Measurements from ENCODE around the gene NDUFS8. TPM values are rescaled to one million over a fixed set of nuclear protein-coding genes. Genes with fewer than 3 reads are reported as not detected.
A peak's percentile ranks its signal among the peaks of the same experiment; 100 is the strongest.
"Not testable (repeated sequence)": the region's sequence is repeated elsewhere in the genome, so short reads cannot be mapped to it uniquely, and the experiment has no call there.

NDUFS8 gene
- polyA plus RNA-seq = 100 to 1,000 TPM; 204 to 258 (median 215) TPM

DNA sequence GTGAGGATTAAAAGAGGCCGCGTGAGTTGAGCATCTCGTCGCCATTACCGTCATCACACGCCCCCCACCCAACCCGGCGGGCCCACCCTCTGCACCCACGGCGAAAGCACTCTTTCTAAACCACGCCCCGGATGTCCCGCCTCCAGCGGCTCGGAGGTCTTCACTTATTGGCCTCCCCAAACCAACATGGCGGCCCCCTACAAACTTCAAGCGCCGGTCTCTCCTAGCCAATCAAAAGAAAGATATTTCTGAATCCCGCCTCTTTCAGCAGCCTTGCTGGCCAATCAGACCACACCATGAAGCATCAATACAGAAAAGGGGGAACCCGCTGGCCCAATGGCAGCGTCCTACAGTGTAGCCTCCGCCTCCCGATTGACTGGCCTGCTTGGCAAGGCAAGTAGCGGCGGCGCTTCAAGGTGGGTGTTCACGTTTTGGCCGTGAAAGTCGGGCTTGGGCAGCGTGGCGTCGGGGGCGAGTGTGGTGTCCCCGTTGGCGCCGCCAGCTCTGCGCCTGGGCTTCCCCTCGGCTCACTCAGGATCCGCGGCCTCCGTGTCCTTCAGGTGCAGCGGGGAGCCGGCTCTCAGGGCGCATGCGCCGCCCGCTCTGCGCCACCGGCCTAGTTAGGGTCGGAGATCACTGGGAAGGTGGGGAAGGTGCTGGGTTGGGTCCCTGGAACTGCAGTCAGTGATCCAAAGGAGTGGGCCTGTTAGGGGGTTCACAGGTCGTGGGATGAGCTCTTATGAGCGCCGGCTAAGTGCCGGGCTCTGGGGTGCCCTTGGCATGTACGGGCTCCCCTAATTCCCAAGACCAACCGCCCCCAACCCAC, at the start of gene NDUFS8:
NDUFS8 (plus strand) TSS at position 364 of the 826 bp plus-strand sequence. CDS start 1,471 bp downstream, outside the sequence.
- peak; percentile 97 to 98 (median 98) for DNase-seq
- Mint-ChIP-seq H3K4me3 (peak within 1 kb of the TSS; percentile 92 to 98 (median 96)), H3K27me3 (ENCODE audit: low read depth in 3 of 3) (peaks cover under 1 to 10% (median 3%) of the 10 kb centered on the region in 3 donors), H3K9me3 (peaks cover 0 to 3% (median 0%) of the 10 kb centered on the region in 6 donors), H3K4me1 (peaks cover 28 to 32% of the 10 kb centered on the region in 2 donors), H3K36me3 (peaks cover 0 to 4% (median 0%) of the 10 kb centered on the region in 3 donors), H3K27ac (peak within 1 kb of the TSS; percentile 85 to 93 (median 92))

DNA sequence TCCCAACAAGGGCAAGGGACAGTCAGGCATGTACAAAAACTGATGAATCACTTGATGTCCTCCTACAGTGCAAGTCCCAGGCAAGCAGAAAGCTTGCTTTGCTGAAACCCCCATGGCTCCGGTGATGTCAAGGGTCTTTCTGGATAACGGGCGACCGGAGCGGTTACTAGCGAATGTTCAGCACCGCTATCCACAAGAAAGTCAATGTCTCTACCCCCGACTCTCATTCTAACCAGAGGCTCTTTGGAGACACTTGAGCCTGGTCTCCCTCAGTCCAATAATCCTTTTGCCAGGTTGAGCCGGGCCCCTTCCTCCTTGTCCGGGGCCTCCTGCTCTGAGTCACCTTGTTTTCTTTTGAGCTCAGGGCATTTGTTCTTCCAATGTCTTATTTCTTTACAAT, 49.3 kb upstream of the NDUFS8 start:
- H3K36me3 Mint-ChIP-seq, H3K4me3 Mint-ChIP-seq, H3K9me3 Mint-ChIP-seq, H3K4me1 Mint-ChIP-seq, H3K27ac Mint-ChIP-seq, DNase-seq: not testable (repeated sequence)
- peaks cover 2 to 15% (median 10%) of the 10 kb centered on the region in 3 donors for H3K27me3 Mint-ChIP-seq (ENCODE audit: low read depth in 3 of 3)

DNA sequence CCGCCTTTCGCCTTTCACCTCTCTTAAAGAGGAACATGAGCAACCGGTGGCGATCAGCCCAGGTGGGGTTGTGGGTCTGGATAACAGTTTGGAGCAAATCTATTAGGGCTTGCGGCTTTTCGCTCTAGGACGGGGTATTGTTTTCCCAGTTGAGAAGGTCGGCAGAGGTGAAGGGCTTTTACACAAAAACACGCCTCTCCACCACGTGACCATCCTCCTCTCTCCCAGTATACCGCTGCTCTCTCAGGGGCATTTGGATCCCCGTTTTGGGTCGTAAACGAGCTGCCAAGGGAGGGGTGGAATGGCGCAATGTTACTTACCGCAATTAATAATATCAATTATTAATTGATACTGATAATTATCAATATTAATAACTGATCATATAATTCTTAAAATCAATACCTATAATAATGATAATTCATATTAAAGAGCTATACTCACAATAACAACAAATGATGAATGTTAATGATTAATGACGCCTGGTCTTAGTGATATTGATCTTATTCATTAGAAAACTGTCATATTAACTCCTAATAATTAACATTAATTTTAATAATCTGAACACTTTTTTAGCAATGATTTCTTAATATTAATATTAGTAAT, 48.1 kb upstream of the NDUFS8 start:
- not testable (repeated sequence) for H3K4me1 Mint-ChIP-seq, H3K36me3 Mint-ChIP-seq, H3K4me3 Mint-ChIP-seq, H3K9me3 Mint-ChIP-seq, DNase-seq, H3K27ac Mint-ChIP-seq
- H3K27me3 Mint-ChIP-seq (ENCODE audit: low read depth in 3 of 3) = peaks cover 2 to 11% (median 8%) of the 10 kb centered on the region in 3 donors

DNA sequence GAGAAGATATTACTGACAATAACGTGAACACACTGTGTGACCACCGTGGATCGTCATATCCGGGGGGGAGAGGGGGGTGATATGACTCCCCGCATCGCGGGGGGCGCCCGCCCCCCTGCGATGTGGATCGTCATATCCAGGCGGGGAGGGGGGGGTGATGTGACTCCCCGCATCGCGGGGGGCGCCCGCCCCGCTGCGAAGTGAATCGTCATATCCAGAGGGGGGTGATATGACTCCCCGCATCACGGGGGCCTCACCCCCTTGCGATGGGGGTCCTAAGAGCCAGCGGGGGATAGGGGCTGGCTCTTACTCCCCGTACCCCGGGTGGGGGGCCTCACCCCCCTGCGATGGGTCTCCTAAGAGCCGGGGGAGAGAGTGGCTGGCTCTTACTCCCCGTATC, 46.5 kb upstream of the NDUFS8 start:
- no peak for DNase-seq
- no peaks in the 10 kb centered on the region for H3K36me3 Mint-ChIP-seq
- H3K9me3 Mint-ChIP-seq = no peaks in the 10 kb centered on the region
- no peak overlapping the region for H3K27ac Mint-ChIP-seq
- no peak overlapping the region for H3K4me3 Mint-ChIP-seq
- peaks cover 2 to 12% (median 6%) of the 10 kb centered on the region in 3 donors for H3K27me3 Mint-ChIP-seq (ENCODE audit: low read depth in 3 of 3)
- no peaks in the 10 kb centered on the region for H3K4me1 Mint-ChIP-seq

- not testable (repeated sequence) for H3K9me3 Mint-ChIP-seq, DNase-seq, H3K4me1 Mint-ChIP-seq, H3K27ac Mint-ChIP-seq, H3K4me3 Mint-ChIP-seq, H3K36me3 Mint-ChIP-seq
- peaks cover 2 to 13% (median 6%) of the 10 kb centered on the region in 3 donors for H3K27me3 Mint-ChIP-seq (ENCODE audit: low read depth in 3 of 3)
These were observed 45.2 kb upstream of the NDUFS8 start for GRCh38 chr11:67985302-67985701.

GRCh38 chr11:67990546-67991346, 39.7 kb upstream of the NDUFS8 start:
- H3K4me3 Mint-ChIP-seq; H3K36me3 Mint-ChIP-seq; H3K9me3 Mint-ChIP-seq; H3K27ac Mint-ChIP-seq; H3K27me3 Mint-ChIP-seq (ENCODE audit: low read depth in 3 of 3); H3K4me1 Mint-ChIP-seq; DNase-seq: not testable (repeated sequence)

DNA sequence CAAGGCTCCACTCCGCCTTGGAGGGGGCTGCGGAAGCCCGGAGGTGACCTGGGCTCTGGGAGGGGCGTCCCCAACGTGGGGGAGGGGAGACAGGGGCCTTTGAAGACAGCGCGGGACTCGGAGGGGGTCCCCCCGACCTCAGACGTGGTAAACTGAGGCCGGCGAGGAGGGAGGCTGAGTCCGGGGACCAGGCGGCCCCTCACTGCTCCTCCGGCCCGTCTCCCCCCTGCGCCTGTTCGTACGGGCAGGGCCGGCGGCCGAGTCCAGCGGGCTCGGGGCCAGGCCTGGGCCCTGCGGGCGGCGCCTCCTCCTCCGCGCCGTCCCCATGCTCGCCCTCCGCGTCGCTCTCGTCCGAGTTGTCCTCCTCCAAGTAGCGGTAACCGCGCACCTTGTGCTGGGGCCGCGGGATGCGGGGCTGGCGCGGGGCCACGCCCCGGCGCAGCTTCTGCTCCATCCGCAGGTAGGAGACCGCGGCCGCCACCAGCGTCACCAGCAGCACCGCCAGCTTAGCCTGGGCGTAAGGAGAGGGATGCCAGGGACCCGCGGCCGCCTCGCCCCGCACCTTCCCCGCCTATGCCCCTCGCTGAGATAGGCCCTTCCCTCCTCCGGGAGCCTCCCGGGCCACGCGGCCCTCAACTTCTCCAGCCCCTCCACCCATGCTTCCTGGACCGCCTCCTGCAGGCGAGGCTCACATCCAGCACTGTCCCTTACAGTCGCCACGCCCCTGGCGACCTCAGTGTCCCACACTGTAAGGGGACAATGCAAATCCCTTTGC, 38.9 kb upstream of the NDUFS8 start:
- not testable (repeated sequence) for H3K27me3 Mint-ChIP-seq (ENCODE audit: low read depth in 3 of 3); H3K27ac Mint-ChIP-seq; H3K4me3 Mint-ChIP-seq; H3K9me3 Mint-ChIP-seq; H3K4me1 Mint-ChIP-seq; DNase-seq; H3K36me3 Mint-ChIP-seq

DNA sequence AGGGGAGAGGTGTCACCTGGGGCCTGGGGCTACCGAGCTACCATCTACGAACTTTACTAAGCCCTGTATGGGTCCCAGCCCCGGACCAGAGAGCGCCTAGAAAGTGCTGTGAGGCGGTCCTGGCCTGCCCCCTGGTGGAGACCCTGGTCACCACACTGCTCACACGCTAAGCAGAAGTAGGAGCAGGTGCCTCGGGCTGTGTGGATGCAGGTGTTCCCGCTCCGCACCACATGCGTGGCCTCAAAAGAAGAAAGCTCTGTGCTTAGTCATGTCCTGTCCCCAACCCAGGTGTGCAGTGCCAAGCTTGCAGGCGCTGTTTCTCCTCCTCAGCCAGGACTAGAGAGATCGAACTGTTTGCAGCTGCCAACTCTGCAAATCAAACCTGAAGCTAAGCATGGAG, 36.7 kb upstream of the NDUFS8 start:
- not testable (repeated sequence) for H3K4me3 Mint-ChIP-seq; H3K36me3 Mint-ChIP-seq; H3K27me3 Mint-ChIP-seq (ENCODE audit: low read depth in 3 of 3); H3K9me3 Mint-ChIP-seq; H3K27ac Mint-ChIP-seq
- peak in 2 of 3 donors; percentile 17 to 29 for DNase-seq
- H3K4me1 Mint-ChIP-seq = peaks cover 24 to 27% of the 10 kb centered on the region in 2 donors

DNA sequence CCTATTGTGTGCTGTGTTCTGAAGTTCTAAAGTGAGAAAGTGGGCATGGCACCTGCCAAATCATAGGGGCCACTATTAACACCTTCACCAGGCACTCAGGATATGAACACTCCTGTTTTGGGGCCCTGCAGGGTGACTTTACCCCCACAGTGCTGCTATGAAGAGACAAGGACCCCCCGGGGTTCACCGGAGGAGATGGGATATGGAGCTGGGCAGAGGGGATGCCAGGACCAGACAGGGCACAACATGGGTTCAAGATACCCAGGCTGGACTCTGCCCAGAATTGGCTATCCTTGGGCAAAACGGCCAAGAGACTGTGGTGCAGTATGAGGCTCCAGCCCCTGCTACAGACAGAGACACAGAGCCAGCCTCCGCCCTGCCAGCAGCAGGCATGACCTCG, 36.1 kb upstream of the NDUFS8 start:
- H3K27me3 Mint-ChIP-seq (ENCODE audit: low read depth in 3 of 3); DNase-seq; H3K36me3 Mint-ChIP-seq; H3K4me3 Mint-ChIP-seq; H3K9me3 Mint-ChIP-seq; H3K27ac Mint-ChIP-seq: not testable (repeated sequence)
- peaks cover 25 to 27% of the 10 kb centered on the region in 2 donors for H3K4me1 Mint-ChIP-seq

DNA sequence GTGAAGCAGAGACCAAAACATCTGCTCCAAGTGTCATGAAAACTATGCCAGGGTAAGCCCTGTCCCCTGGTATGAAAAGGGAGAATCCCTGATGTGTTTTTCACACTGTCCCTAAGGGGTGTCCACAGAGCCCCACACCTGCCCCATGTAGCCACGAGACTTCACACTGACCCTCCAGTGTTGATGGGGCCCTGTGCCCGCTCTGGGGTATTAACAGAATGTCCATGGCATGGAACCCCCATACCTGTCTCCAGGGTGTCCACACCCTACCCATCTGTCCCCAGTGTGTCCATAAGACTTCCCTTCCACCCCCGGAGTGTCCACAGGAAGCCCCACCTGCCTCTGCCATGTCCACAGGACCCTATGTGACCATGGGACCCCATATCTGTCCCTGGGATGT, 35.4 kb upstream of the NDUFS8 start:
- peaks cover 25 to 31% of the 10 kb centered on the region in 2 donors for H3K4me1 Mint-ChIP-seq
- H3K27me3 Mint-ChIP-seq (ENCODE audit: low read depth in 3 of 3); H3K36me3 Mint-ChIP-seq; DNase-seq; H3K4me3 Mint-ChIP-seq; H3K9me3 Mint-ChIP-seq; H3K27ac Mint-ChIP-seq: not testable (repeated sequence)

GRCh38 chr11:67995579-67995978, 34.9 kb upstream of the NDUFS8 start:
- H3K27me3 Mint-ChIP-seq (ENCODE audit: low read depth in 3 of 3); H3K36me3 Mint-ChIP-seq; H3K4me3 Mint-ChIP-seq; H3K27ac Mint-ChIP-seq; H3K9me3 Mint-ChIP-seq; DNase-seq: not testable (repeated sequence)
- H3K4me1 Mint-ChIP-seq = peaks cover 25 to 33% of the 10 kb centered on the region in 2 donors

DNA sequence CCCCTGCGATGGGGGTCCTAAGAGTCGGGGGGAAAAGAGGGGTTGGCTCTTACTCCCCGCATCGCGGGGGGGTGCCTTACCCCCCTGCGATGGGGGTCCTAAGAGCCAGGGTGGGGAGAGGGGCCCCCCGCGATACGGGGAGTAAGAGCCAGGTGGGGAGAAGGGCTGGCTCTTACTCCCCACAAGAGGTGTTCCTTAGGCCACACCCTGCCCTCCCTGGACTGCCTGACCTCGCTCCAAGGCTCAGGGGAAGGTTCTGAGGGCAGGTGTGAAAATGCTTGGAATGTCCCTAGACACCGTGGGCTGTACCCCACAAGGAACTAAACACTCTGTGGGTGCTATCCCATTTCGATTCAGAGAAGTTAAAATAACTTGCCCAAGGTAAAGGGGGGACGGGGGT, 34.4 kb upstream of the NDUFS8 start:
- peaks cover 25 to 33% of the 10 kb centered on the region in 2 donors for H3K4me1 Mint-ChIP-seq
- H3K4me3 Mint-ChIP-seq = no peak overlapping the region
- H3K27me3 Mint-ChIP-seq (ENCODE audit: low read depth in 3 of 3) = no peaks in the 10 kb centered on the region
- H3K36me3 Mint-ChIP-seq = peaks cover 0 to 7% (median 4%) of the 10 kb centered on the region in 3 donors
- no peak overlapping the region for H3K27ac Mint-ChIP-seq
- DNase-seq = no peak
- H3K9me3 Mint-ChIP-seq = no peaks in the 10 kb centered on the region
